GM13977 (cell line): Measurements from ENCODE around the gene SLC23A1.
"Not testable (repeated sequence)": the region's sequence is repeated elsewhere in the genome, so short reads cannot be mapped to it uniquely, and the experiment has no call there.

Experiments
- DNase-seq: peaks from one replicate; pipeline ENCODE4 v3.0.0; 2012; ENCODE audit warnings: low spot score
- in situ Hi-C: fragments of 300-500 bp; cut with MboI; formaldehyde crosslinking; loops from one replicate; pipeline ENCODE4 v1.12.0; 2022; ENCODE audit warnings: low sequenced_read_pairs, low pct_unique_long_range_greater_than_20kb, mixed read lengths, inconsistent platforms; ENCODE audit not compliant: unreplicated experiment
- TF ChIP-seq, protein P1 (sequence below): IDR thresholded peaks from 2 replicates; pipeline ENCODE4 v1.5.1; 2012; ENCODE audit warnings: mild to moderate bottlenecking, control low read depth; ENCODE audit not compliant: insufficient read depth; ENCODE audit errors: extremely low read depth, missing control alignments

SLC23A1 gene

DNA sequence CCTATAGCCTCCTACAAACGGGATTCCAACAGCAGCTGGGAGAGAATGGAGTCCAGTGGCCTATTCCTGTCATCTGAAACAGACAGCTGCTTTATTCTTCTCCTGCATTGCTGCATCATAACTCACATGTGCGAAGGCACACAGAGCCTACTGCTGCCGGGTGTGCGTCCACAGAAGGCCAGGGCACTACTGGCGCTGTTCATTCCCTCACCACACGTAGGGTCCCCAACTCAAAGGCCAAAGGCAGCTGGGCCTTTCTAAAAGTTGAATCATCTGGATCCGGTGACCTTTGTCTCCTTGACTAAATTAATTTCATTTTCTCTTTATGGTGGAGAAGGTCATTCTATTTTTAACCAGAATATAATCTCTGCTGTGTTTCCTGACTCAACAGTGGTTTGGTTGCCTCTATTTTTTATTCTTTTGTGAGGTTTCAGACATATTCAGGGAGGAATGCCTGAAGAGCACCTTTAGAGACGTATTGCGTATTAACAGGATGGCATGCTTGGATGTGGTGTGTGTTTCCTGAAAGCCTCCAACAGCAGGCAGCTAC lies 31.6 kb upstream of the SLC23A1 start:
- TF ChIP-seq, protein P1, sequence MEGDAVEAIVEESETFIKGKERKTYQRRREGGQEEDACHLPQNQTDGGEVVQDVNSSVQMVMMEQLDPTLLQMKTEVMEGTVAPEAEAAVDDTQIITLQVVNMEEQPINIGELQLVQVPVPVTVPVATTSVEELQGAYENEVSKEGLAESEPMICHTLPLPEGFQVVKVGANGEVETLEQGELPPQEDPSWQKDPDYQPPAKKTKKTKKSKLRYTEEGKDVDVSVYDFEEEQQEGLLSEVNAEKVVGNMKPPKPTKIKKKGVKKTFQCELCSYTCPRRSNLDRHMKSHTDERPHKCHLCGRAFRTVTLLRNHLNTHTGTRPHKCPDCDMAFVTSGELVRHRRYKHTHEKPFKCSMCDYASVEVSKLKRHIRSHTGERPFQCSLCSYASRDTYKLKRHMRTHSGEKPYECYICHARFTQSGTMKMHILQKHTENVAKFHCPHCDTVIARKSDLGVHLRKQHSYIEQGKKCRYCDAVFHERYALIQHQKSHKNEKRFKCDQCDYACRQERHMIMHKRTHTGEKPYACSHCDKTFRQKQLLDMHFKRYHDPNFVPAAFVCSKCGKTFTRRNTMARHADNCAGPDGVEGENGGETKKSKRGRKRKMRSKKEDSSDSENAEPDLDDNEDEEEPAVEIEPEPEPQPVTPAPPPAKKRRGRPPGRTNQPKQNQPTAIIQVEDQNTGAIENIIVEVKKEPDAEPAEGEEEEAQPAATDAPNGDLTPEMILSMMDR, result no peak
- no peak for DNase-seq
- in situ Hi-C loops, result no loop called here

DNA sequence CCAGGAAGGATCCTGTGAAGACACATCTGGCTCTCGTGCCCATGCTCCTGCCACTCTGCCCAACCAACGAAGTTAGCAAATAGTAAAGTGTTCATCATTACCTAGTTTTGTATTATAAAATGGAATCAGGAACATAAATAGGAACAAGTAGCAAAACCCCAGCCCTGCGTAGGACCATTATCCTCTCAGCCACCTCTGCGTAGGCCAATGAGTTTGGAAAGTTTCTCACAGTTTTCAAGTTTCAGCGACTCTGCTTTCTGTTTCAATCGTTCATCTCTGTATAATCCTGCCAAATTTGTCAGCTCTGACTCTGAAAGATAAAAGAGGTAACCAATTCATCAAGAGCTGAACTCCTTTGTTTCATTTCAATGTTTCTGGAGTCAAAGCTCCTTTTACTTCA lies 30.9 kb upstream of the SLC23A1 start:
- in situ Hi-C loops, result no loop called here
- TF ChIP-seq, protein P1, result no peak
- peak; percentile 44 for DNase-seq

DNA sequence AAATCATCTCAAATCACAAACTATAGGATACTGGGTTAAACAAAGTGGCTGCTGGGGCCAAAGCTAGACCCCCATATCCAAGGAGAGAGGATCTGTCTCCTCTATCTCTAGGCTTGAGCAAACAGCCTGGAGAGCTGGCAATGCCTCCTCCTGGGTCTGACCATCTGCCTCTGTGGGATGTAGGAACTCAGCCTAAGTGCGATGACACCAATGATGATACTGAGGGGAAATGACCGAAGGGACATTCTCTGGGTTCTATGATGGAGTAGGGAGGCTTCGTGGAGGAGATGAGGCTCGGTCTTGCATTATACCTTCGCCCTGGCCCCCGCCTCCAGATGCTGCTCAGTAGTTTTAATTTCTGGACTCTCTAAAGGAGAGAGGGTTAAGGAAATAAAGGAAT lies 30.1 kb upstream of the SLC23A1 start:
- TF ChIP-seq, protein P1, result no peak
- DNase-seq, result no peak
- in situ Hi-C loops, result no loop called here

DNA sequence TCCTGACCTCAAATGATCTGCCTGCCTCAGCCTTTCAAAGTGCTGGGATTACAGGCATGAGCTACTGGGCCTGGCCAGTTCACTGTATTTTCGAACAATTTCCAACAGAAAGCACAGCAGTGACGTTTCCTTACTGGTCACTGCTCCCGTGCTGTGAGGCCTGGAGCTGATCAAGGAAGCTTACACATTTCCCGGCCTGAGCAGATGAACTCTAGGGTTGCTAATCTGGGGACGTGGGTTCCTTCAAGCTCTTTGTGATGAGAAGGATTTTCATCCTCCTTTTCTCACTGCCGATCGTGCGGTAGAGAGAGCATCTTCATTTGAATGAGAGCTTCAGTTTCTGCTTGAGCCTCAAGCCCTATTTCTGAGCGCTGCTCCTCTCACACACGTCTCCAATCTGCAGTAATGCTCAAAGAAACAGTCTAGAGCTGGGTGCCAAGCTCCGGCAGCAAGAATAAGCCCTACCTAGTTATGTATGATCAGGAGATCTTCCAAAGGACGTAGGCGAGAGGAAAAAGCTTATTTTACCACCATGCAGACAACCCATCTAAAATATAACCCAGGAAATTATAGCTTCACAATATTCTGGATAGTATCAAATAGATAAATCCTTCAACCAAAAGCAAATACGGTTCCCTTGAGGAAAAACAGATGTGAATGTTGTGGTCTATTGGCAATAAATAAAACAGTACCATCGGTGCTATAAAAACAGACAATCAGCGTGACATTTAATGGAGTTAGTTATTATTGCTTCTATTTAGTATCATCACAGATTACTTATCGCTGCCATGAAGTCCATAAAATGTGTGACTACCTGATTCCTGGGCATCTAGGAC lies 28.1 kb upstream of the SLC23A1 start:
- TF ChIP-seq, protein P1, result no peak
- in situ Hi-C loops, result no loop called here
- DNase-seq, result no peak

DNA sequence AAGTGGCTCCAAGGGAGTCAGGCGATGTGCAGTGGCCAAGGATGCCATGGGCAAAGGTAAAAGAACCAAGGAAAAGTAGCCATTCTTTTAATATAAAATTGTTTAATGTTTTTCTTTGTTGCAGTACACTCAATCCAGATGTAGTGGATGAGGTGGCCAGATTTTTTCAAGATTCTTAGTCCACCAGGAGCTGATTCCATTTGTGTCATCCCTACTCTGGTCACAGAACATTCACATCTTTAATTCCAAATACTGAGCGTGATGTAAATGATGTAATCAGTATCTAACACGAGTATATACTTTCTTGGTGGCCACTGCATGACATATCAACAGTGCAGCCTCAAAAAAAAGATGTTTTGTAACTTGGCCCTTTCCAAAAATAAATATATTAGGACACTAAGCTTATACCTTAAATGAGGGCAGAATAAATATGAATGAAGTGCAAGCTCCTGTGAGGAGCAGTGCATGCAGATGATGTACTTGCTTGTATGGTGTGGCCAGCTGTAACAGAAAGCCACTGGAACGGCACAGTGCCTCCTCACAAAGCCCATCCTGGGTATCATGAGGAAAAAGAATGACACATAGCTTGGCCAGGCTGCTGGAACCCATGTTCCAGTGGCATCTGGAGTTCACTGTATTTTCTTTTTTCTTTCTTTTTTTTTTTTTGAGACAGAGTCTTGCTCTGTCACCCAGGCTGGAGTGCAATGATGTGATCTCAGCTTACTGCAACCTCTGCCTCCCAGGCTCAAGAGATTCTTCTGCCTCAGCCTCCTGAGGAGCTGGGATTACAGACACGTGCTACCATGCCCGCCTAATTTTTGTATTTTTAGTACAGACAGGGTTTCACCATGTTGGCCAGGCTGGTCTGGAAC lies 27.3 kb upstream of the SLC23A1 start:
- in situ Hi-C loops, result no loop called here
- TF ChIP-seq, protein P1, result no peak
- DNase-seq, result no peak

DNA sequence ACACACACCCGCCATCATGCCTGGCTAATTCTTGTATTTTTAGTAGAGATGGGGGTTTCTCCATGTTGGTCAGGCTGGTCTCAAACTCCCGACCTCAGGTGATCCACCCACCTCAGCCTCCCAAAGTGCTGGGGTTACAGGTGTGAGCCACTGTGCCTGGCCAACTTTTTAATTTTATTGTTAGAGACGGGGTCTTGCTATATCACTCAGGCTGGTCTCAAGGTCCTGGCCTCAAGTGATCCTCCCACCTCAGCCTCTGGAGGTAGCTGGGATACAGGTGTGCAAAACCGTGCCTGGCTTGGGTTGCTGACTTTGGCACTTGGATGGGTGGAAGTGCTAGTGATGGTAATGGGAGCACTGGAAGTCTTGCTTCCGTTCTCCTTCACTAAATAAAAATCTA lies 26.0 kb upstream of the SLC23A1 start:
- DNase-seq, in situ Hi-C loops: not testable (repeated sequence)
